ENCODE data around the gene FANCI. TPM values are rescaled to one million over a fixed set of nuclear protein-coding genes. Genes with fewer than 3 reads are reported as not detected.

The FANCI gene
- total and polyA plus RNA-seq, 2 of the 4 experiments (the other 2 are of a cell fraction) = 13.2 to 34.2 TPM

DNA sequence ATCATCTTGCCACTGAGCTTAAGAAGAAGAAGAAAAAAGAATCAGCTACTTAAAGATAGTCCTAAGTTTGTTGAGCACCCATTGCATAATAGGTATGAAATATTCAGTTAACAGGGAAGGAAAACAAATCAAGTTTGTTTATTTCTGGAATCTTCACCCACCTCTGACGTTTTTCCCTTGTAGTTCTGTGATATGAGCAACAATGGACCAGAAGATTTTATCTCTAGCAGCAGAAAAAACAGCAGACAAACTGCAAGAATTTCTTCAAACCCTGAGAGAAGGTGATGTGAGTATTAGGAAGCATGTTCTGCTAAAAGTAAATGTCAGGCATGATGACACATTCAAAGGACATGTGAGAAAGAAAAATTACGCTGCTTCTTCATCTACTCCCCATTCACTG is 3.7 kb downstream of the FANCI start:
- Histone ChIP-seq H3K4me3 (ENCODE audit: insufficient read depth, low read depth, low read length) (no peak overlapping the region), H3K9ac (ENCODE audit: low read depth, low read length) (no peak overlapping the region), H4K91ac (ENCODE audit: insufficient read depth, low read depth, low read length) (no peak overlapping the region), H2BK5ac (ENCODE audit: low read depth, low read length, poor library complexity, severe bottlenecking) (no peak overlapping the region), H2BK20ac (ENCODE audit: low read depth, low read length) (no peak overlapping the region), H3K56ac (ENCODE audit: extremely low read depth, insufficient read depth, low read length) (no peak overlapping the region), H3K23ac (ENCODE audit: low read depth, low read length) (peak overlapping the region; percentile 65; the same call in 1 of the 2 replicates), H3K14ac (replicated peaks; ENCODE audit: low read depth, low read length) (no peak overlapping the region), H3K79me1 (ENCODE audit: low read depth in 1 of 2, low read length in 2 of 2) (peaks cover 19 to 25% of the 10 kb centered on the region in 2 experiments), H2BK15ac (ENCODE audit: low read depth, low read length) (no peak overlapping the region), H3K18ac (ENCODE audit: low read depth, low read length) (no peak overlapping the region), H3K9me1 (ENCODE audit: insufficient read depth, low read length) (peaks cover 3% of the 10 kb centered on the region; the same call in 1 of the 2 replicates), H3K27ac (ENCODE audit: insufficient read depth, low read length) (no peak overlapping the region), H4K20me1 (ENCODE audit: insufficient read depth, low read length) (no peaks in the 10 kb centered on the region), H2BK120ac (ENCODE audit: low read depth, low read length) (no peak overlapping the region), H4K8ac (ENCODE audit: low read depth in 2 of 2, low read length in 2 of 2) (no peak overlapping the region), H3K36me3 (ENCODE audit: control insufficient read depth, insufficient read depth, low read length) (peaks cover 2% of the 10 kb centered on the region; the same call in 1 of the 2 replicates), H3K4me2 (ENCODE audit: low read depth, low read length) (no peak overlapping the region), H2AK5ac (ENCODE audit: low read depth, low read length) (no peak overlapping the region), H2AK9ac (replicated peaks; ENCODE audit: low read depth, low read length, poor library complexity) (no peak overlapping the region), H3K27me3 (ENCODE audit: control insufficient read depth, insufficient read depth, low read length) (no peaks in the 10 kb centered on the region), H4K5ac (ENCODE audit: low read depth, low read length) (no peak overlapping the region), H3K4ac (ENCODE audit: low read depth, low read length) (no peak overlapping the region), H3K9me3 (ENCODE audit: control insufficient read depth, insufficient read depth, low read length) (no peaks in the 10 kb centered on the region), H3K4me1 (ENCODE audit: control insufficient read depth, insufficient read depth, low read length) (peaks cover 3% of the 10 kb centered on the region), H2AFZ (replicated peaks; ENCODE audit: low read length, poor library complexity) (no peak overlapping the region)
- ChIA-PET CTCF (interaction anchor here (1.3 kb wide), 2 partner anchors 40 to 41 kb away, joined by 3 read pairs; no protein-coding TSS in a partner anchor), POLR2A (ENCODE audit: unreplicated experiment) (no interaction called here)
- intact Hi-C loops (cut with micrococcal nuclease) = no loop called here
- TF ChIP-seq NFE2L2 (IDR thresholded peaks at IDR 0.05; ENCODE audit: low read depth, low read length) (no peak), RCOR1 (IDR thresholded peaks at IDR 0.05; ENCODE audit: insufficient replicate concordance, low read length) (no peak), USF2 (IDR thresholded peaks at IDR 0.05; ENCODE audit: low read depth, low read length) (no peak), CEBPB (IDR thresholded peaks at IDR 0.05; ENCODE audit: low read depth, low read length) (no peak), CTCF (conservative IDR thresholded peaks at IDR 0.05; ENCODE audit: low read depth, low read length) (no peak), MXI1 (IDR thresholded peaks at IDR 0.05; ENCODE audit: borderline replicate concordance, low read depth, low read length) (no peak), CHD1 (IDR thresholded peaks at IDR 0.05; ENCODE audit: low read depth, low read length) (no peak), FOS (IDR thresholded peaks at IDR 0.05; ENCODE audit: low read depth, low read length) (no peak), POLR2A (IDR thresholded peaks at IDR 0.05; ENCODE audit: low read depth, low read length) (no peak), SMC3 (IDR thresholded peaks at IDR 0.05; ENCODE audit: low read depth, low read length) (no peak), MAFK (IDR thresholded peaks at IDR 0.05; ENCODE audit: low read depth, low read length) (no peak), BHLHE40 (IDR thresholded peaks at IDR 0.05; ENCODE audit: low read depth, low read length) (no peak), MAZ (IDR thresholded peaks at IDR 0.05; ENCODE audit: borderline replicate concordance, low read depth, low read length) (no peak), RFX5 (IDR thresholded peaks at IDR 0.05; ENCODE audit: low read depth, low read length) (no peak), ELK1 (IDR thresholded peaks at IDR 0.05; ENCODE audit: borderline replicate concordance, low read depth, low read length) (no peak), RAD21 (IDR thresholded peaks at IDR 0.05; ENCODE audit: low read length) (no peak)
- dilution Hi-C loops (cut with HindIII; ENCODE audit: low sequenced_read_pairs, unreplicated experiment) = no loop called here
- in situ Hi-C loops (cut with MboI; ENCODE audit: low sequenced_read_pairs) = no loop called here
- DNase-seq (no peak), ATAC-seq (ENCODE audit: low read depth) (no peak)
- no CpG with 5 or more reads among the region's 2 CpGs for WGBS, 2 experiments (ENCODE audit: extremely low coverage in 2 of 2, insufficient read length in 1 of 2)
- BruUV-seq (replicated peaks) = no TSS peak
